H1 (cell line): ENCODE results near the gene DGKI. TPM values are rescaled to one million over a fixed set of nuclear protein-coding genes. Genes with fewer than 3 reads are reported as not detected.

Experiments used
- CTCF ChIA-PET: fragments of 300-600 bp; sonication (Branson Sonifier 250); formaldehyde crosslinking; loops from one replicate; lab custom pipeline; 2021; ENCODE audit not compliant: partially characterized antibody; lab: Charles Lee
- POLR2A ChIA-PET: fragments of 300-600 bp; sonication (Branson Sonifier 250); formaldehyde crosslinking; loops from one replicate; lab custom pipeline; 2021; ENCODE audit warnings: inconsistent platforms; ENCODE audit not compliant: partially characterized antibody; lab: Charles Lee
- DNase-seq, 2 experiments: peaks; one replicate each; pipeline versions ENCODE4 v3.0.0 to v3.0.0-alpha.2; 2010 to 2022; ENCODE audit warnings: low spot score in 2 of 2, low read depth in 1 of 2, mixed read lengths in 1 of 2
- FAIRE-seq: peaks from 2 replicates; lab custom pipeline; 2011; peaks lifted over from hg19 to GRCh38; lab: Jason Lieb, UNC
- H2AFZ ChIP-seq: 2 replicates; pipeline ENCODE4 v1.8.1; 2012; ENCODE audit warnings: low read length, inconsistent platforms
- H2AK5ac ChIP-seq: 2 replicates; pipeline ENCODE4 v1.6.1; 2013; ENCODE audit warnings: low read depth, low read length
- H2BK120ac ChIP-seq: replicated peaks from 2 replicates; pipeline ENCODE3; 2013; ENCODE audit warnings: low read depth, low read length, inconsistent platforms
- H2BK12ac ChIP-seq: 2 replicates; pipeline ENCODE4 v1.6.1; 2013; ENCODE audit warnings: low read depth, low read length
- H2BK15ac ChIP-seq: 2 replicates; pipeline ENCODE4 v1.6.1; 2013; ENCODE audit warnings: low read length
- H2BK20ac ChIP-seq: 2 replicates; pipeline ENCODE4 v1.6.1; 2013; ENCODE audit warnings: low read length
- H2BK5ac ChIP-seq: 2 replicates; pipeline ENCODE4 v1.6.1; 2013; ENCODE audit warnings: low read depth, low read length
- H3K14ac ChIP-seq: 2 replicates; pipeline ENCODE4 v1.6.1; 2013; ENCODE audit warnings: inconsistent platforms; ENCODE audit not compliant: insufficient read length
- H3K18ac ChIP-seq: 2 replicates; pipeline ENCODE4 v1.6.1; 2013; ENCODE audit warnings: low read length; ENCODE audit errors: extremely low read depth
- H3K23ac ChIP-seq: 2 replicates; pipeline ENCODE4 v1.6.1; 2013; ENCODE audit warnings: inconsistent platforms; ENCODE audit not compliant: insufficient read length
- H3K23me2 ChIP-seq: 2 replicates; pipeline ENCODE4 v1.6.1; 2013; ENCODE audit warnings: low read depth, low read length
- H3K27ac ChIP-seq: 2 replicates; pipeline ENCODE4 v1.6.1; 2011; ENCODE audit warnings: low read depth, low read length, inconsistent platforms
- H3K27me3 ChIP-seq, 4 experiments: replicated peaks in 1 of 4; 1 replicate in 1 of 4; 2 replicates in 3 of 4; pipeline versions ENCODE4 v1.6.1 to v1.8.1; 2011 to 2013; ENCODE audit warnings: low read length in 3 of 4, mild to moderate bottlenecking in 3 of 4, inconsistent platforms in 2 of 4, mixed read lengths in 2 of 4, moderate library complexity in 1 of 4; ENCODE audit not compliant: control insufficient read depth in 3 of 4, insufficient read depth in 3 of 4; ENCODE audit errors: extremely low read depth in 1 of 4
- H3K36me3 ChIP-seq, 4 experiments: 2 replicates each; pipeline versions ENCODE4 v1.6.1 to v1.8.1; 2011 to 2013; ENCODE audit warnings: mild to moderate bottlenecking in 4 of 4, low read length in 3 of 4, moderate library complexity in 2 of 4, control low read depth in 1 of 4, inconsistent platforms in 1 of 4; ENCODE audit not compliant: insufficient read depth in 4 of 4, control insufficient read depth in 2 of 4
- H3K4ac ChIP-seq: replicated peaks from 2 replicates; pipeline ENCODE3; 2013; ENCODE audit warnings: low read length, low read depth, mixed read lengths, inconsistent platforms; ENCODE audit not compliant: insufficient read length
- H3K4me1 ChIP-seq, 4 experiments: replicated peaks in 1 of 4; 1 replicate in 1 of 4; 2 replicates in 3 of 4; pipeline versions ENCODE4 v1.6.1 to v1.8.1; 2011 to 2013; ENCODE audit warnings: low read length in 3 of 4, inconsistent platforms in 2 of 4, mixed read lengths in 1 of 4; ENCODE audit not compliant: insufficient read depth in 4 of 4, control insufficient read depth in 3 of 4
- H3K4me2 ChIP-seq, 2 experiments: 2 replicates each; pipeline versions ENCODE4 v1.6.1 to v1.8.1; 2011 to 2013; ENCODE audit warnings: low read depth in 2 of 2, low read length in 2 of 2, control low read depth in 1 of 2, inconsistent platforms in 1 of 2, mild to moderate bottlenecking in 1 of 2; ENCODE audit not compliant: insufficient read depth in 1 of 2
- H3K4me3 ChIP-seq, 4 experiments: fragments of 200-600, 300-600 bp in 1 of 4; sonication (generic), shearing (Covaris generic), sonication (Bioruptor Twin) in 1 of 4; 2 replicates each; pipeline versions ENCODE4 v1.5.1 to v1.8.1; 2011 to 2016; ENCODE audit warnings: low read length in 4 of 4, low read depth in 3 of 4, control low read depth in 2 of 4, inconsistent platforms in 2 of 4, mild to moderate bottlenecking in 2 of 4, mixed read lengths in 1 of 4, moderate library complexity in 1 of 4; ENCODE audit not compliant: insufficient read depth in 2 of 4; ENCODE audit errors: extremely low read depth in 1 of 4
- H3K56ac ChIP-seq: replicated peaks from 2 replicates; pipeline ENCODE3; 2013; ENCODE audit warnings: low read depth, mild to moderate bottlenecking, mixed read lengths, low read length, inconsistent platforms; ENCODE audit not compliant: insufficient read length
- H3K79me1 ChIP-seq: 2 replicates; pipeline ENCODE4 v1.6.1; 2013; ENCODE audit warnings: low read depth, low read length, control low read depth
- H3K79me2 ChIP-seq, 2 experiments: 2 replicates each; pipeline versions ENCODE4 v1.6.1 to v1.8.1; 2012 to 2013; ENCODE audit warnings: low read length in 2 of 2, mild to moderate bottlenecking in 2 of 2, inconsistent platforms in 1 of 2; ENCODE audit not compliant: insufficient read depth in 2 of 2, control insufficient read depth in 1 of 2
- H3K9ac ChIP-seq, 4 experiments: replicated peaks in 1 of 4; 1 replicate in 1 of 4; 2 replicates in 3 of 4; pipeline versions ENCODE4 v1.6.1 to v1.8.1; 2011 to 2013; ENCODE audit warnings: low read depth in 3 of 4, low read length in 3 of 4, control low read depth in 2 of 4, mild to moderate bottlenecking in 2 of 4, moderate library complexity in 2 of 4, inconsistent platforms in 1 of 4; ENCODE audit errors: extremely low read depth in 1 of 4
- H3K9me3 ChIP-seq, 2 experiments: 2 replicates each; pipeline versions ENCODE4 v1.6.1 to v1.8.1; 2012 to 2013; ENCODE audit warnings: mild to moderate bottlenecking in 2 of 2, moderate library complexity in 2 of 2, control low read depth in 1 of 2, inconsistent platforms in 1 of 2, low read depth in 1 of 2, low read length in 1 of 2, mixed read lengths in 1 of 2; ENCODE audit not compliant: insufficient read depth in 2 of 2
- H4K20me1 ChIP-seq, 2 experiments: replicated peaks in 1 of 2; 2 replicates each; pipeline versions ENCODE3 to v1.8.1; 2011 to 2013; ENCODE audit warnings: inconsistent platforms in 2 of 2, low read length in 2 of 2, mild to moderate bottlenecking in 1 of 2; ENCODE audit not compliant: insufficient read depth in 2 of 2, control insufficient read depth in 1 of 2
- H4K5ac ChIP-seq: 2 replicates; pipeline ENCODE4 v1.6.1; 2013; ENCODE audit warnings: low read length, low read depth, mixed read lengths, inconsistent platforms; ENCODE audit not compliant: insufficient read length
- H4K8ac ChIP-seq: 2 replicates; pipeline ENCODE4 v1.8.0; 2013; ENCODE audit warnings: mild to moderate bottlenecking, moderate library complexity, low read length, inconsistent platforms; ENCODE audit not compliant: insufficient read depth; ENCODE audit errors: extremely low read depth
- H4K91ac ChIP-seq: replicated peaks from 2 replicates; pipeline ENCODE3; 2013; ENCODE audit warnings: low read length, mixed read lengths, inconsistent platforms; ENCODE audit not compliant: insufficient read length
- BACH1 ChIP-seq: IDR thresholded peaks from 2 replicates; pipeline ENCODE4 v1.6.1; 2012; ENCODE audit warnings: low read length, improper control_type of control experiment
- CEBPB ChIP-seq: IDR thresholded peaks from 2 replicates; pipeline ENCODE4 v1.6.1; 2012; ENCODE audit warnings: low read depth, low read length
- FOSL1 ChIP-seq: IDR thresholded peaks from 2 replicates; pipeline ENCODE4 v1.6.1; 2011; ENCODE audit warnings: mild to moderate bottlenecking, low read depth, low read length, moderate library complexity; ENCODE audit not compliant: insufficient read depth
- KDM1A ChIP-seq: fragments of 200-600, 300-600 bp; sonication (generic); IDR thresholded peaks from 2 replicates; pipeline ENCODE4 v1.7.1; 2016; ENCODE audit warnings: mild to moderate bottlenecking, low read length, borderline replicate concordance
- SIRT6 ChIP-seq: IDR thresholded peaks from one replicate; pipeline ENCODE4 v1.7.1; 2012; ENCODE audit warnings: low read length, inconsistent platforms
- SP2 ChIP-seq: IDR thresholded peaks from 2 replicates; pipeline ENCODE4 v1.6.1; 2012; ENCODE audit warnings: mild to moderate bottlenecking, low read length, inconsistent platforms
- TEAD4 ChIP-seq: IDR thresholded peaks from 2 replicates; pipeline ENCODE4 v1.6.1; 2012; ENCODE audit warnings: low read depth, low read length, inconsistent platforms, mixed read lengths
- ZNF274 ChIP-seq: IDR thresholded peaks from 2 replicates; pipeline ENCODE4 v1.7.0; 2012; ENCODE audit warnings: low read length, borderline replicate concordance; ENCODE audit errors: extremely low read depth
- WGBS, 2 experiments: shearing (Covaris generic) in 1 of 2; methylation state at CpG; one replicate each; pipeline versions ENCODE4 v1.1.6 to v1.1.7; 2013 to 2015; ENCODE audit warnings: low lambda C conversion rate in 2 of 2, mixed read lengths in 2 of 2, inconsistent platforms in 1 of 2, low coverage in 1 of 2, missing lambda C conversion rate in 1 of 2; ENCODE audit not compliant: insufficient replicate concordance in 2 of 2, insufficient coverage in 1 of 2, insufficient read length in 1 of 2; ENCODE audit errors: extremely low coverage in 1 of 2, missing lambda C conversion rate in 1 of 2; 5-methylcytosine and 5-hydroxymethylcytosine counted together
- polyA plus RNA-seq, 7 experiments: library from polyadenylated mRNA; depleted of rRNA in 3 of 7; stranded (reverse) in 5 of 7; unstranded in 2 of 7; fragments of >200 nt in 5 of 7; fragments of 200-250 nt in 2 of 7; gene quantifications; 1 replicate in 5 of 7; 2 replicates in 1 of 7; 4 replicates in 1 of 7; pipeline versions ENCODE4 v1.2.1 to v1.2.3, GENCODE V29; 2011 to 2013; ENCODE audit warnings: missing spikeins in 2 of 7, mixed read lengths in 2 of 7
- total RNA-seq: library from RNA; stranded (reverse); fragmentation: NEBNext Ultra II Directional; extraction: Animal tissue kit (Norgen Biotek cat#: 25700); gene quantifications from 2 replicates; pipeline ENCODE4 v1.2.1, GENCODE V29; 2021
- TF ChIP-seq, protein P1 (sequence below): IDR thresholded peaks from 2 replicates; pipeline ENCODE4 v1.6.1; 2011; ENCODE audit warnings: low read length, improper control_type of control experiment

DGKI gene
- total and polyA plus RNA-seq, 2 of the 8 experiments (the other 6 are each of a cell fraction or from before 2014, with no cell fraction given), result 0.20 to 0.71 TPM

DNA sequence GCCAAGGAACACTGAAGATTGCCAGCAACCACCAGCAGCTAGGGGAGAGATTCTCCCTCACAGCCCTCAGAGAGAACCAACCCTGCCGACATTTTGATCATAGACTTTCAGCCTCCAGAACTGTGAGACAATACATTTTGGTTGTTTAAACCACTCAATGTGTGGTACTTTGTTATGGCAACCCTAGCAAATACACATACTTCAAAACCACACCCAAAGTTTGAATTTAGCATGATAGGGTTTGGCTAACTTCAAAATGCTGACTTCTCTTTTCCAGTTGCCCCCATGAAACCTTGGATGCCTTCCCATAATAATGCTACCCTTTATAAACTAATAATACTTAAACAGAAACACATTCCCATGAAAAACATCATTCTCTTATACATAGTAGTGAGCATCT is 149.8 kb downstream of the DGKI start:
- Histone ChIP-seq H2BK12ac (no peak overlapping the region), H3K27ac (no peak overlapping the region), H3K9ac (no peak overlapping the region), H2BK5ac (no peak overlapping the region), H3K4me1 (no peaks in the 10 kb centered on the region), H4K20me1 (no peaks in the 10 kb centered on the region), H2BK15ac (no peak overlapping the region), H3K56ac (no peak overlapping the region), H3K23ac (no peak overlapping the region), H2AFZ (no peak overlapping the region), H4K8ac (no peak overlapping the region), H4K5ac (no peak overlapping the region)
- POLR2A ChIA-PET, result no interaction called here
- DNase-seq, result no peak
- TF ChIP-seq BACH1 (no peak), ZNF274 (no peak), SP2 (no peak), CEBPB (no peak), SIRT6 (no peak), KDM1A (no peak), TEAD4 (no peak), FOSL1 (no peak)
- TF ChIP-seq, protein P1, sequence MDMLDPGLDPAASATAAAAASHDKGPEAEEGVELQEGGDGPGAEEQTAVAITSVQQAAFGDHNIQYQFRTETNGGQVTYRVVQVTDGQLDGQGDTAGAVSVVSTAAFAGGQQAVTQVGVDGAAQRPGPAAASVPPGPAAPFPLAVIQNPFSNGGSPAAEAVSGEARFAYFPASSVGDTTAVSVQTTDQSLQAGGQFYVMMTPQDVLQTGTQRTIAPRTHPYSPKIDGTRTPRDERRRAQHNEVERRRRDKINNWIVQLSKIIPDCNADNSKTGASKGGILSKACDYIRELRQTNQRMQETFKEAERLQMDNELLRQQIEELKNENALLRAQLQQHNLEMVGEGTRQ, result no peak
- TF ChIP-seq, all 59 proteins: peak for 0
- Histone ChIP-seq H3K79me1 (no peaks in the 10 kb centered on the region), H2BK20ac (no peak overlapping the region), H3K9me3 (no peaks in the 10 kb centered on the region), H3K27me3 (no peaks in the 10 kb centered on the region), H2BK120ac (no peak overlapping the region), H3K36me3 (no peaks in the 10 kb centered on the region), H3K14ac (no peak overlapping the region), H3K4ac (no peak overlapping the region), H3K23me2 (no peaks in the 10 kb centered on the region), H3K4me2 (no peak overlapping the region), H3K4me3 (no peak overlapping the region), H2AK5ac (no peak overlapping the region), H4K91ac (no peak overlapping the region), H3K18ac (no peak overlapping the region), H3K79me2 (no peaks in the 10 kb centered on the region)
- 94% methylated on average over 1 of the region's 1 CpG; no CpG with 5 or more reads in 1 of the 2 experiments for WGBS, 2 experiments
- CTCF ChIA-PET, result no interaction called here
- FAIRE-seq, result no peak
